PFSK-1 (cell line): ENCODE measurements around the gene VAPA.

ENCODE experiments used
- FOXP2 ChIP-seq: optimal IDR thresholded peaks from 2 replicates; pipeline ENCODE3; 2011; ENCODE audit warnings: borderline replicate concordance, control low read depth, inconsistent platforms; ENCODE audit not compliant: insufficient read depth; ENCODE audit errors: extremely low read length, extremely low read depth
- POLR2AphosphoS5 ChIP-seq: IDR thresholded peaks from 2 replicates; pipeline ENCODE4 v1.6.1; 2012; ENCODE audit warnings: low read depth, mild to moderate bottlenecking, control low read depth, low read length, moderate library complexity
- REST ChIP-seq, 2 experiments: IDR thresholded peaks; 2 replicates each; pipeline versions ENCODE4 v1.6.1 to v1.8.0; 2011 to 2012; ENCODE audit warnings: low read depth in 2 of 2, low read length in 2 of 2, control low read depth in 1 of 2, inconsistent platforms in 1 of 2, mild to moderate bottlenecking in 1 of 2, moderate library complexity in 1 of 2; ENCODE audit not compliant: insufficient read depth in 1 of 2
- SIN3A ChIP-seq: IDR thresholded peaks from 2 replicates; pipeline ENCODE4 v1.6.1; 2012; ENCODE audit warnings: mild to moderate bottlenecking, low read length, moderate library complexity, borderline replicate concordance; ENCODE audit not compliant: insufficient read depth
- TAF1 ChIP-seq: IDR thresholded peaks from 2 replicates; pipeline ENCODE4 v1.6.1; 2012; ENCODE audit warnings: low read length, control low read depth, borderline replicate concordance; ENCODE audit not compliant: insufficient read depth

Gene VAPA

DNA sequence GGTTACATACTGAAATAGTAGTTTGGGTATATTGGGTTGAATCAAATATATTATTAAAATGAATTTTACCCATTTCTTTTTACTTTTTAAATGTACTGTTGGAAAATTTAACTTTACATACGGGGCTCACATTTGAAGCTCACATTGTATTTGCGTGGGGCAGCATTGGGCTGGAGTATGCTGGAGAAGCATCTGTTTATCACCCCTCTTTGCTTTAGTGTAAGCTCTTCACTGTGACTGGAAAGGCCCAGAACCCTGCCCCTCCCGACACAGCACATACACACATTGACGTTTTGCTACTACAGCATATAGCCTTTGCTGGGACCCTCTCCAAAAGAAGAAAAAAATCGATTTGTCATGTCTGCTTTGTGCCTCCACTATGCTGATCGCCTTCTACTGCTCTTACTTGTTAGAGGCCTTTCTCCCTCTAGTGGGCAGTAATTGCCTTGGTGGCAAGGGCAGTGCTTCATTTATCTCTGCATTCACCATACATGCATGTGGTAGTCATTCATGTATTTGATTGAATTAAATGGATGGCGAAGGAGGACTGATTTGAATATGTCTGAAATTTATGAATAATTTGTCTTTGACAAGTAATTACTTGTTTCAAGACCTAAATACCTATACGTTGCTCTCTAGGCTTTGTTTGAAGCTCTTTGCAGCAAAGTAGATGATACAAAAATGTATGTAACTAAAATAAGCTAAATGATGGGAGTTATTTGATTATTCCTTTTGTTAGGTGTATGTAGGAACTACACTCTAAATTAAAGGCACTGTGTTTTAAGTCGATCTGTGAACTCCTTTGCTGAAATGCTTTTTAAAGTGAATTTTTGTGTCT, 37.4 kb downstream of the VAPA start:
- TF ChIP-seq REST (IDR thresholded peaks at IDR 0.05; ENCODE audit: insufficient read depth in 1 of 2, low read depth in 2 of 2, low read length in 2 of 2) (no peak), POLR2AphosphoS5 (no peak), SIN3A (no peak)

GRCh38 chr18:9952633-9953416, 39.0 kb downstream of the VAPA start:
- TF ChIP-seq TAF1 = no peak
- TF ChIP-seq FOXP2 = no peak
- no peak for TF ChIP-seq POLR2AphosphoS5
- TF ChIP-seq REST (IDR thresholded peaks at IDR 0.05; ENCODE audit: insufficient read depth in 1 of 2, low read depth in 2 of 2, low read length in 2 of 2) = no peak
- no peak for TF ChIP-seq SIN3A

- TF ChIP-seq SIN3A (no peak), POLR2AphosphoS5 (no peak), TAF1 (no peak), FOXP2 (no peak), REST (IDR thresholded peaks at IDR 0.05; ENCODE audit: insufficient read depth in 1 of 2, low read depth in 2 of 2, low read length in 2 of 2) (no peak)
Measured at GRCh38 chr18:9958861-9959399, 45.1 kb downstream of the VAPA start.

- no peak for TF ChIP-seq FOXP2
- no peak for TF ChIP-seq SIN3A
- no peak for TF ChIP-seq REST (IDR thresholded peaks at IDR 0.05; ENCODE audit: insufficient read depth in 1 of 2, low read depth in 2 of 2, low read length in 2 of 2)
- no peak for TF ChIP-seq POLR2AphosphoS5
- no peak for TF ChIP-seq TAF1
Measured at GRCh38 chr18:9959564-9959963, 45.7 kb downstream of the VAPA start.
